ENCODE measurements around the gene RTN4RL1.

Gene RTN4RL1

GRCh38 chr17:2044263-2044894 lies 19.2 kb upstream of the RTN4RL1 start:
- Histone ChIP-seq H3K27me3 (ENCODE audit: control insufficient read depth in 1 of 2, insufficient read depth in 2 of 2, low read length in 2 of 2) (no peaks in the 10 kb centered on the region), H3K9ac (ENCODE audit: low read depth in 1 of 2, low read length in 2 of 2) (no peak overlapping the region), H3K36me3 (ENCODE audit: control insufficient read depth in 1 of 2, insufficient read depth in 2 of 2, low read length in 2 of 2) (peaks cover 0 to 18% of the 10 kb centered on the region in 2 donors), H3K4me1 (ENCODE audit: control insufficient read depth in 1 of 2, insufficient read depth in 2 of 2, low read length in 2 of 2) (peaks cover 17 to 23% of the 10 kb centered on the region in 2 donors), H3K27ac (ENCODE audit: low read depth, low read length) (no peak overlapping the region), H3K4me3 (ENCODE audit: low read depth in 1 of 2, low read length in 2 of 2) (no peak overlapping the region), H3K9me3 (ENCODE audit: control insufficient read depth in 1 of 2, low read length in 2 of 2) (no peaks in the 10 kb centered on the region)

DNA sequence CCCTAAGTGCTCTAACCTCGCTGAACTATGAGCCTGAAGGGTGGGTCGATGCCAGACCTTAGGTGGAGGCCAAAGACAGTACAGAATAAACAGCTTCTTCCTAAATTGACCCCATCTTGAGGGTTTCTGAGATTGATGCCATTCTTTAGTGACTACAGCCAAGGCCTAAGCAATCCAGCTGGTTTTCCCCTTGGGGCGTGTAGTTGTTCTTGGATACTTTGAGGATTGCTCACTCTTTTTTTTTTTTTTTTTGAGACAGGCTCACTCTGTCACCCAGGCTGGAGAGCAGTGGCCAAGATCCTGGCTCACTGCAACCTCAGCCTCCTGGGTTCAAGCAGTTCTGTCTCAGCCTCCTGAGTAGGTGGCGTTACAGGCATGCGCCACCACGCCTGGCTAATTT lies 18.7 kb upstream of the RTN4RL1 start:
- Histone ChIP-seq H3K9ac (ENCODE audit: low read depth in 1 of 2, low read length in 2 of 2) (no peak overlapping the region), H3K9me3 (ENCODE audit: control insufficient read depth in 1 of 2, low read length in 2 of 2) (no peaks in the 10 kb centered on the region), H3K36me3 (ENCODE audit: control insufficient read depth in 1 of 2, insufficient read depth in 2 of 2, low read length in 2 of 2) (peaks cover 0 to 18% of the 10 kb centered on the region in 2 donors), H3K27me3 (ENCODE audit: control insufficient read depth in 1 of 2, insufficient read depth in 2 of 2, low read length in 2 of 2) (no peaks in the 10 kb centered on the region), H3K4me1 (ENCODE audit: control insufficient read depth in 1 of 2, insufficient read depth in 2 of 2, low read length in 2 of 2) (peaks cover 11 to 17% of the 10 kb centered on the region in 2 donors), H3K4me3 (ENCODE audit: low read depth in 1 of 2, low read length in 2 of 2) (no peak overlapping the region), H3K27ac (ENCODE audit: low read depth, low read length) (no peak overlapping the region)

DNA sequence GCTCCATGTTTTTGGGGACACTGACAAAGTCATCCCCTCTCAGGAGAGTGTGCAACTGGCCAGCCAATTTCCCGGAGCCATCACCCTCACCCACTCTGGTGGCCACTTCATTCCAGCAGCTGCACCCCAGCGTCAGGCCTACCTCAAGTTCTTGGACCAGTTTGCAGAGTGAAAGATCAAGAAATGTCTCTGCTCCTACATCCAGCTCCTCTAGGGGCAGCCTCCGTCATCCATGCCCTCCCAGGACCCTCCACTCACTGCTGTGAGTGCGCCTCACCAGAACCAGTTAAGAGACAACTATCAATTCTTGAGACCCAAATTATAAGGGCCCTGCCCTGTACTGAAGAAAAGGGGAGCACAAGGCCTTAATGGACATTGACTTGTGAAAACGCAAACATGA lies 17.8 kb upstream of the RTN4RL1 start:
- Histone ChIP-seq H3K27ac (ENCODE audit: low read depth, low read length) (no peak overlapping the region), H3K27me3 (ENCODE audit: control insufficient read depth in 1 of 2, insufficient read depth in 2 of 2, low read length in 2 of 2) (no peaks in the 10 kb centered on the region), H3K36me3 (ENCODE audit: control insufficient read depth in 1 of 2, insufficient read depth in 2 of 2, low read length in 2 of 2) (peaks cover 0 to 24% of the 10 kb centered on the region in 2 donors), H3K9ac (ENCODE audit: low read depth in 1 of 2, low read length in 2 of 2) (peak overlapping the region; percentile 71 to 92), H3K4me3 (ENCODE audit: low read depth in 1 of 2, low read length in 2 of 2) (peak overlapping the region; percentile 92 to 96), H3K9me3 (ENCODE audit: control insufficient read depth in 1 of 2, low read length in 2 of 2) (no peaks in the 10 kb centered on the region), H3K4me1 (ENCODE audit: control insufficient read depth in 1 of 2, insufficient read depth in 2 of 2, low read length in 2 of 2) (peaks cover 9 to 17% of the 10 kb centered on the region in 2 donors)

GRCh38 chr17:2042390-2042847 lies 17.3 kb upstream of the RTN4RL1 start:
- H3K27me3 ChIP-seq (ENCODE audit: control insufficient read depth in 1 of 2, insufficient read depth in 2 of 2, low read length in 2 of 2) = no peaks in the 10 kb centered on the region

GRCh38 chr17:2041561-2042389 lies 16.6 kb upstream of the RTN4RL1 start, which contains the start of gene OVCA2:
OVCA2 (plus strand) TSS chr17:2042022; CDS start chr17:2042048, 26 bp downstream.
- peaks cover 9 to 17% of the 10 kb centered on the region in 2 donors for H3K4me1 ChIP-seq (ENCODE audit: control insufficient read depth in 1 of 2, insufficient read depth in 2 of 2, low read length in 2 of 2)
- peak within 1 kb of the TSS; percentile 71 to 92 for H3K9ac ChIP-seq (ENCODE audit: low read depth in 1 of 2, low read length in 2 of 2)
- H3K9me3 ChIP-seq (ENCODE audit: control insufficient read depth in 1 of 2, low read length in 2 of 2) = no peaks in the 10 kb centered on the region
- peaks cover 6 to 35% of the 10 kb centered on the region in 2 donors for H3K36me3 ChIP-seq (ENCODE audit: control insufficient read depth in 1 of 2, insufficient read depth in 2 of 2, low read length in 2 of 2)
- H3K27ac ChIP-seq (ENCODE audit: low read depth, low read length) = peak within 1 kb of the TSS; percentile 90
- no peaks in the 10 kb centered on the region for H3K27me3 ChIP-seq (ENCODE audit: control insufficient read depth in 1 of 2, insufficient read depth in 2 of 2, low read length in 2 of 2)
- H3K4me3 ChIP-seq (ENCODE audit: low read depth in 1 of 2, low read length in 2 of 2) = peak within 1 kb of the TSS; percentile 92 to 96

More at GRCh38 chr17:2042390-2042847, 17.3 kb upstream of the RTN4RL1 start:
- Histone ChIP-seq H3K9me3 (ENCODE audit: control insufficient read depth in 1 of 2, low read length in 2 of 2) (no peaks in the 10 kb centered on the region), H3K4me1 (ENCODE audit: control insufficient read depth in 1 of 2, insufficient read depth in 2 of 2, low read length in 2 of 2) (peaks cover 9 to 17% of the 10 kb centered on the region in 2 donors), H3K36me3 (ENCODE audit: control insufficient read depth in 1 of 2, insufficient read depth in 2 of 2, low read length in 2 of 2) (peaks cover 2 to 29% of the 10 kb centered on the region in 2 donors), H3K27ac (ENCODE audit: low read depth, low read length) (peak overlapping the region; percentile 90), H3K4me3 (ENCODE audit: low read depth in 1 of 2, low read length in 2 of 2) (peak overlapping the region; percentile 92 to 96), H3K9ac (ENCODE audit: low read depth in 1 of 2, low read length in 2 of 2) (peak overlapping the region; percentile 71 to 92)

DNA sequence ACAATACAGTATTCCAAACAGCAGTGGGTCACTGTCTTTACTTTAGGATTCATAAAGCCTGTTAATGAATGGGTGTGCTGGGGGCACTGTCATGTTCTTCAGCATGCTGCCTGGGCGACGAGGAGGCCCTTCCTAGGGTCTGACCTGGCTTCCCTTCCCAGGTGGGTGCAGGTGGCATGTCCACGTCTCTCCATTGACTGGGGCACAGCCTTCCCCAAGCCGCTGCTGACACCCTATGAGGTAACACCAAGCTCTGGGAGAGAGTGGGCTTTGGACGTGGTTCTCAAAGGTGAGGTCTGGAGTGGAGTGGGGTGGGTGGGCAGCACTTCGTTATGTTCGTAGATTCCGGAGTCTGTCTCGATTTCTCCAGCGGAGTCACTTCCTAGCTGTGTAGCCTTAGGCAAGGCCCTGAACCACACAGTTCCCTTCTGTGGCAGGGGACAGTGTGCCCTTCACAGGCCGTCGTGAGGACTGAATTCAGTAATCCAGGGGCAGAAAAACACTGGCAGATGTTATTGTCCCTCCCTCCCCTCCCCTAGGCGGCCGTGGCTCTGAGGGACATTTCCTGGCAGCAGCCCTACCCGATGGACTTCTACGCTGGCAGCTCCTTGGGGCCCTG lies 15.9 kb upstream of the RTN4RL1 start:
- peak overlapping the region; percentile 58 for H3K27ac ChIP-seq (ENCODE audit: low read depth, low read length)
- H3K9me3 ChIP-seq (ENCODE audit: control insufficient read depth in 1 of 2, low read length in 2 of 2) = no peaks in the 10 kb centered on the region
- H3K9ac ChIP-seq (ENCODE audit: low read depth in 1 of 2, low read length in 2 of 2) = peak overlapping the region in 1 of 2 donors; percentile 92
- peaks cover 9 to 17% of the 10 kb centered on the region in 2 donors for H3K4me1 ChIP-seq (ENCODE audit: control insufficient read depth in 1 of 2, insufficient read depth in 2 of 2, low read length in 2 of 2)
- H3K27me3 ChIP-seq (ENCODE audit: control insufficient read depth in 1 of 2, insufficient read depth in 2 of 2, low read length in 2 of 2) = no peaks in the 10 kb centered on the region
- peaks cover 10 to 42% of the 10 kb centered on the region in 2 donors for H3K36me3 ChIP-seq (ENCODE audit: control insufficient read depth in 1 of 2, insufficient read depth in 2 of 2, low read length in 2 of 2)
- H3K4me3 ChIP-seq (ENCODE audit: low read depth in 1 of 2, low read length in 2 of 2) = peak overlapping the region; percentile 92 to 96

GRCh38 chr17:2040219-2040827 lies 15.2 kb upstream of the RTN4RL1 start:
- Histone ChIP-seq H3K4me3 (ENCODE audit: low read depth in 1 of 2, low read length in 2 of 2) (no peak overlapping the region), H3K9ac (ENCODE audit: low read depth in 1 of 2, low read length in 2 of 2) (no peak overlapping the region), H3K4me1 (ENCODE audit: control insufficient read depth in 1 of 2, insufficient read depth in 2 of 2, low read length in 2 of 2) (peaks cover 9 to 17% of the 10 kb centered on the region in 2 donors), H3K27me3 (ENCODE audit: control insufficient read depth in 1 of 2, insufficient read depth in 2 of 2, low read length in 2 of 2) (no peaks in the 10 kb centered on the region), H3K9me3 (ENCODE audit: control insufficient read depth in 1 of 2, low read length in 2 of 2) (no peaks in the 10 kb centered on the region), H3K36me3 (ENCODE audit: control insufficient read depth in 1 of 2, insufficient read depth in 2 of 2, low read length in 2 of 2) (peaks cover 10 to 47% of the 10 kb centered on the region in 2 donors), H3K27ac (ENCODE audit: low read depth, low read length) (no peak overlapping the region)

- no peak overlapping the region for H3K27ac ChIP-seq (ENCODE audit: low read depth, low read length)
- no peaks in the 10 kb centered on the region for H3K27me3 ChIP-seq (ENCODE audit: control insufficient read depth in 1 of 2, insufficient read depth in 2 of 2, low read length in 2 of 2)
- no peak overlapping the region for H3K9ac ChIP-seq (ENCODE audit: low read depth in 1 of 2, low read length in 2 of 2)
- H3K4me3 ChIP-seq (ENCODE audit: low read depth in 1 of 2, low read length in 2 of 2) = no peak overlapping the region
- peaks cover 10 to 33% of the 10 kb centered on the region in 2 donors for H3K36me3 ChIP-seq (ENCODE audit: control insufficient read depth in 1 of 2, insufficient read depth in 2 of 2, low read length in 2 of 2)
- peaks cover 0 to 5% of the 10 kb centered on the region in 2 donors for H3K4me1 ChIP-seq (ENCODE audit: control insufficient read depth in 1 of 2, insufficient read depth in 2 of 2, low read length in 2 of 2)
- H3K9me3 ChIP-seq (ENCODE audit: control insufficient read depth in 1 of 2, low read length in 2 of 2) = no peaks in the 10 kb centered on the region
Measured at GRCh38 chr17:2037155-2037554, 12.0 kb upstream of the RTN4RL1 start.

DNA sequence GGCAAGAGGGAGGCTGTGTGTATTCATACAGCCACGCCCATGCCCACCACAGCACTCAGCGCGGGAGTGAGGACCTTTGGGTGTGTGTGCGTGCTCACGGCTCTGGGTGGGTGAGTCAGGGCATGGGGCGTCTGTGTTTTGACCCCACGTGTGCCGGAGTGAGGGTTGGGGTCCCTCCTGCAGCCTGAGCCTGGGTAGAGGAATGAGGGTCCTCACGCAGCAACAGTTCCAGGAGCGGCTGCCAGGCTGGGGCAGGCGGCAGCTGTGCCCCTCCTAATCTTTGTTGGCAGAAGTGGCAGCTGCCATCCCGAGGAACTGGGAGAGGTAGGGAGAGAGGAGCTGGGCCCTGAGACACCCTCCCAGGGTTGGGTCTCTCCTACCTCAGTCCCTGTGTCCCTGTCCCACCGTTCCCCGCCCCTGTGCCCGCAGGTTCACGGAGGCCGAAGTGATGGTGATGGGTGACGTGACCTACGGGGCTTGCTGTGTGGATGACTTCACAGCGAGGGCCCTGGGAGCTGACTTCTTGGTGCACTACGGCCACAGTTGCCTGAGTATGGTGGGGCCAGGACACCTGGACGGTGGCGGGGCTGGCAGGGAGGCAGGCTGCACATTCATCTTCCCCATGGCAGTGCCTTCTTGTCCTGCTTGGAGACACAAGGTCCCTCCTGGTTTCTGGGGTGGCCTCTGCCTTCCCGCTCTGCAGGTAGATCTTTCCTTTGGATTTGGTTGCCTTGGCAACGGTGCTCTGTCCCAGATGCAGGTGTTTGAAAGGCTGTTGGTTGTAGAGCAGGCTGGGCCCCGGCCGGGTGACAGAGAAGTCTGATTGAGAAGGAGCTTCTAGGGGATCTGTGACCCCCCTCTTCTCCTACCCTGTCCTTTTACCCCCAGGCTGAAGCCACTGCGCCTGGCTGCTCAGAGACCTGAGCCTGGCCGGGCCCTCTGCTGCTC lies 10.7 kb upstream of the RTN4RL1 start:
- Histone ChIP-seq H3K9ac (ENCODE audit: low read depth in 1 of 2, low read length in 2 of 2) (no peak overlapping the region), H3K9me3 (ENCODE audit: control insufficient read depth in 1 of 2, low read length in 2 of 2) (no peaks in the 10 kb centered on the region), H3K27ac (ENCODE audit: low read depth, low read length) (no peak overlapping the region), H3K36me3 (ENCODE audit: control insufficient read depth in 1 of 2, insufficient read depth in 2 of 2, low read length in 2 of 2) (peaks cover 10 to 33% of the 10 kb centered on the region in 2 donors), H3K27me3 (ENCODE audit: control insufficient read depth in 1 of 2, insufficient read depth in 2 of 2, low read length in 2 of 2) (no peaks in the 10 kb centered on the region), H3K4me3 (ENCODE audit: low read depth in 1 of 2, low read length in 2 of 2) (no peak overlapping the region), H3K4me1 (ENCODE audit: control insufficient read depth in 1 of 2, insufficient read depth in 2 of 2, low read length in 2 of 2) (peaks cover 3 to 5% of the 10 kb centered on the region in 2 donors)
